Keratinocyte (primary cell): ENCODE data around the gene SLC7A14. TPM values are rescaled to one million over a fixed set of nuclear protein-coding genes. Genes with fewer than 3 reads are reported as not detected.

Experiments used
- DNase-seq: peaks from one replicate; pipeline ENCODE4 v3.0.0-alpha.2; 2011; ENCODE audit warnings: low read depth, missing footprints, low spot score
- FAIRE-seq: peaks from 2 replicates; lab custom pipeline; 2011; peaks lifted over from hg19 to GRCh38; lab: Jason Lieb, UNC
- H2AFZ ChIP-seq: 2 replicates; pipeline ENCODE4 v1.6.0; 2012; ENCODE audit warnings: low read length, control low read depth, inconsistent platforms; ENCODE audit not compliant: control insufficient read depth
- H3K27ac ChIP-seq: 2 replicates; pipeline ENCODE4 v1.5.1; 2011; ENCODE audit warnings: low read length; ENCODE audit not compliant: control insufficient read depth, insufficient read depth
- H3K27me3 ChIP-seq: 3 replicates; pipeline ENCODE4 v1.6.0; 2011; ENCODE audit warnings: low read length; ENCODE audit not compliant: control insufficient read depth, insufficient read depth; ENCODE audit errors: extremely low read depth
- H3K36me3 ChIP-seq, 2 experiments: 2 replicates in 1 of 2; 3 replicates in 1 of 2; pipeline ENCODE4 v1.5.1; 2011; ENCODE audit warnings: low read length in 2 of 2, mild to moderate bottlenecking in 1 of 2; ENCODE audit not compliant: control insufficient read depth in 2 of 2, insufficient read depth in 2 of 2; ENCODE audit errors: extremely low read depth in 1 of 2
- H3K4me1 ChIP-seq: 3 replicates; pipeline ENCODE4 v1.5.1; 2011; ENCODE audit warnings: low read length; ENCODE audit not compliant: control insufficient read depth, insufficient read depth; ENCODE audit errors: extremely low read depth
- H3K4me2 ChIP-seq: 3 replicates; pipeline ENCODE4 v1.6.0; 2011; ENCODE audit warnings: low read depth, low read length; ENCODE audit not compliant: control insufficient read depth, insufficient read depth; ENCODE audit errors: extremely low read depth
- H3K4me3 ChIP-seq, 3 experiments: fragments of 200-600 bp in 1 of 3; sonication (generic) in 1 of 3; 2 replicates in 2 of 3; 3 replicates in 1 of 3; pipeline ENCODE4 v1.5.1; 2011 to 2016; ENCODE audit warnings: low read length in 3 of 3, mild to moderate bottlenecking in 3 of 3, control low read depth in 2 of 3, inconsistent platforms in 1 of 3, low read depth in 1 of 3, mixed read lengths in 1 of 3, mixed run types in 1 of 3, moderate library complexity in 1 of 3; ENCODE audit not compliant: control insufficient read depth in 2 of 3, insufficient read depth in 2 of 3; ENCODE audit errors: extremely low read depth in 1 of 3
- H3K79me2 ChIP-seq: 2 replicates; pipeline ENCODE4 v1.6.0; 2012; ENCODE audit warnings: low read length; ENCODE audit not compliant: control insufficient read depth, insufficient read depth
- H3K9ac ChIP-seq: 3 replicates; pipeline ENCODE4 v1.6.0; 2011; ENCODE audit warnings: low read length; ENCODE audit not compliant: control insufficient read depth, insufficient read depth; ENCODE audit errors: extremely low read depth
- H3K9me1 ChIP-seq: 3 replicates; pipeline ENCODE4 v1.6.0; 2011; ENCODE audit warnings: low read length; ENCODE audit not compliant: control insufficient read depth, insufficient read depth; ENCODE audit errors: extremely low read depth
- H3K9me3 ChIP-seq: 2 replicates; pipeline ENCODE4 v1.5.1; 2012; ENCODE audit warnings: low read depth, low read length; ENCODE audit not compliant: control insufficient read depth
- H4K20me1 ChIP-seq: 3 replicates; pipeline ENCODE4 v1.6.0; 2011; ENCODE audit warnings: low read length; ENCODE audit not compliant: control insufficient read depth, insufficient read depth; ENCODE audit errors: extremely low read depth
- CTCF ChIP-seq, 3 experiments: IDR thresholded peaks in 1 of 3; conservative IDR thresholded peaks in 1 of 3; optimal IDR thresholded peaks in 1 of 3; 2 replicates in 2 of 3; 3 replicates in 1 of 3; pipeline versions ENCODE3 to v1.5.1; 2011; ENCODE audit warnings: low read length in 3 of 3, mild to moderate bottlenecking in 3 of 3, moderate library complexity in 2 of 3, control low read depth in 1 of 3, inconsistent platforms in 1 of 3; ENCODE audit not compliant: insufficient read depth in 2 of 3; ENCODE audit errors: extremely low read depth in 1 of 3
- EZH2 ChIP-seq: IDR thresholded peaks from one replicate; pipeline ENCODE4 v1.6.1; 2012; ENCODE audit warnings: inconsistent platforms, mild to moderate bottlenecking, low read length, moderate library complexity
- dilution Hi-C: fragments of 300-500 bp; cut with MboI; formaldehyde crosslinking; loops from one replicate; pipeline ENCODE4 v1.7.0; 2020; ENCODE audit warnings: low sequenced_read_pairs; ENCODE audit not compliant: extremely low pct_ligation_motif_present
- polyA plus RNA-seq, 5 experiments: library from polyadenylated mRNA; depleted of rRNA in 3 of 5; stranded (reverse) in 3 of 5; stranded (forward) in 1 of 5; unstranded in 1 of 5; fragments of >200 nt; gene quantifications; 1 replicate in 1 of 5; 2 replicates in 3 of 5; 3 replicates in 1 of 5; pipeline versions ENCODE4 v1.2.1 to v1.2.3, GENCODE V29; 2011 to 2012; ENCODE audit warnings: missing spikeins in 2 of 5, low read depth in 1 of 5, low replicate concordance in 1 of 5

Gene SLC7A14
- polyA plus RNA-seq, 1 donor (not counting 4 experiments of a cell fraction or from before 2014, with no cell fraction given): not detected

GRCh38 chr3:170534227-170534626 lies 51.6 kb downstream of the SLC7A14 start:
- H4K20me1 ChIP-seq: no peaks in the 10 kb centered on the region
- TF ChIP-seq CTCF (optimal IDR thresholded peaks at IDR 0.05 in 1 of 3, IDR thresholded peaks at IDR 0.05 in 1 of 3, conservative IDR thresholded peaks at IDR 0.05 in 1 of 3; ENCODE audit: extremely low read depth in 1 of 3, insufficient read depth in 2 of 3, low read length in 3 of 3) (no peak), EZH2 (no peak)
- no peak overlapping the region for H2AFZ ChIP-seq
- dilution Hi-C loops: no loop called here
- no peak for DNase-seq
- no peaks in the 10 kb centered on the region for H3K36me3 ChIP-seq
- H3K9ac ChIP-seq: no peak overlapping the region
- no peaks in the 10 kb centered on the region for H3K27me3 ChIP-seq
- H3K9me3 ChIP-seq: no peaks in the 10 kb centered on the region
- no peaks in the 10 kb centered on the region for H3K79me2 ChIP-seq
- no peaks in the 10 kb centered on the region for H3K4me1 ChIP-seq
- H3K27ac ChIP-seq: no peak overlapping the region
- H3K9me1 ChIP-seq: no peaks in the 10 kb centered on the region
- no peak for FAIRE-seq
- no peak overlapping the region for H3K4me3 ChIP-seq
- no peak overlapping the region for H3K4me2 ChIP-seq

- Histone ChIP-seq H2AFZ (no peak overlapping the region), H3K4me3 (no peak overlapping the region), H3K4me1 (no peaks in the 10 kb centered on the region), H3K9me1 (no peaks in the 10 kb centered on the region), H3K79me2 (no peaks in the 10 kb centered on the region), H3K27me3 (no peaks in the 10 kb centered on the region), H3K9ac (no peak overlapping the region), H3K9me3 (no peaks in the 10 kb centered on the region), H3K36me3 (no peaks in the 10 kb centered on the region), H4K20me1 (no peaks in the 10 kb centered on the region), H3K27ac (no peak overlapping the region), H3K4me2 (no peak overlapping the region)
- TF ChIP-seq EZH2 (no peak), CTCF (optimal IDR thresholded peaks at IDR 0.05 in 1 of 3, IDR thresholded peaks at IDR 0.05 in 1 of 3, conservative IDR thresholded peaks at IDR 0.05 in 1 of 3; ENCODE audit: extremely low read depth in 1 of 3, insufficient read depth in 2 of 3, low read length in 3 of 3) (no peak)
- DNase-seq (no peak), FAIRE-seq (no peak)
- dilution Hi-C loops: no loop called here
Measured at GRCh38 chr3:170532573-170532972, 53.3 kb downstream of the SLC7A14 start.
